HEK293T (cell line): ENCODE measurements around the gene SLC35A1.

Source experiments
- BHLHE40 ChIP-seq: fragments of 450-650 bp; IDR thresholded peaks from 2 replicates; pipeline ENCODE4 v1.6.1; 2016; ENCODE audit warnings: mild to moderate bottlenecking, moderate library complexity, borderline replicate concordance
- CTBP1 ChIP-seq: fragments of 450-650 bp; IDR thresholded peaks from 2 replicates; pipeline ENCODE4 v1.6.1; 2016; ENCODE audit warnings: borderline replicate concordance
- ELF4 ChIP-seq: fragments of 450-650 bp; IDR thresholded peaks from 2 replicates; pipeline ENCODE4 v1.6.1; 2017; ENCODE audit warnings: antibody characterized with exemption
- L3MBTL2 ChIP-seq: fragments of 450-650 bp; conservative IDR thresholded peaks from 2 replicates; pipeline ENCODE4 v1.6.1; 2016; ENCODE audit warnings: mild to moderate bottlenecking
- LEF1 ChIP-seq: fragments of 450-650 bp; IDR thresholded peaks from 2 replicates; pipeline ENCODE4 v1.6.1; 2017; ENCODE audit warnings: mild to moderate bottlenecking, borderline replicate concordance
- NFRKB ChIP-seq: fragments of 450-650 bp; IDR thresholded peaks from 2 replicates; pipeline ENCODE4 v1.6.1; 2016; ENCODE audit warnings: mild to moderate bottlenecking, moderate library complexity
- SP1 ChIP-seq: fragments of 450-650 bp; IDR thresholded peaks from 2 replicates; pipeline ENCODE4 v1.6.1; 2017

- TF ChIP-seq BHLHE40, result no peak
- TF ChIP-seq ELF4, result no peak
- no peak for TF ChIP-seq SP1
- TF ChIP-seq LEF1, result no peak
- no peak for TF ChIP-seq NFRKB
- TF ChIP-seq L3MBTL2, result no peak
- no peak for TF ChIP-seq CTBP1
Observed at GRCh38 chr6:87543696-87544473, 71.1 kb downstream of the SLC35A1 start.
